ENCODE measurements around the gene RHOA.
A peak's percentile ranks its signal among the peaks of the same experiment; 100 is the strongest.
"Not testable (repeated sequence)": the region's sequence is repeated elsewhere in the genome, so short reads cannot be mapped to it uniquely, and the experiment has no call there.

RHOA gene

DNA sequence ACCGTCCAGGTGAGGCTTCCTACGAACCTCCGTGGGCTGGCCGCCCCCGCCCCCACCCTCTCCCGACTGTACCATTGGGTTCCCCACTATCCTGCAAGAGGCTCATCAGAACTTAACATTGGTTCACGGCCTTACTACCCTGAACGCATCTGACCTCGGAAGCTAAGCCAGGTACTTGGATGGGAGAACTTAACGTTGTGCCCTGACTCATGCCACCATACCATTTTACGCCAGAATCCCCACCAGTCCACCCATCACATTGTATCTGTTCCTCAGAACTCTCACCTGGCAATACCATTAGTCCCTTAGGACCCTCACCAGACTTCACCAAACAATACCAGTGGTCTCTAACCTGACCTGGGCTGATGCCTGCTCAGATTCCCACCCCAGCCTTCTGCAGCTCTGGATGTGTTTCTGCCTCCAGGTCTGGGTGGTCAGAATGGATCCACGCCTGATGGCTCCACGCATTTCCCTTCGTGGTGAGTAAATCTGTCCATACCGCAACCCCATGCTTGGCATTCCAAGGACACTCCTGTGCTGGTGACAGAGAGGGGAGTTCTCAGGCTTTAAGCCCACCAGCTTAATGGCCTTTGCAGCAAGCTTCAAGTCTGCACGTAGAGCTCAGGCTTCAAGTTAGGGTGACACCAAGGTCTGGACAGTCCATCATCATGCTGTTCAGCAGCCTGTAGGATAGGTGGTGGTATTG, 1.0 kb upstream of the RHOA start:
- no peak for DNase-seq (ENCODE audit: low read depth)
- TF ChIP-seq, protein P1, sequence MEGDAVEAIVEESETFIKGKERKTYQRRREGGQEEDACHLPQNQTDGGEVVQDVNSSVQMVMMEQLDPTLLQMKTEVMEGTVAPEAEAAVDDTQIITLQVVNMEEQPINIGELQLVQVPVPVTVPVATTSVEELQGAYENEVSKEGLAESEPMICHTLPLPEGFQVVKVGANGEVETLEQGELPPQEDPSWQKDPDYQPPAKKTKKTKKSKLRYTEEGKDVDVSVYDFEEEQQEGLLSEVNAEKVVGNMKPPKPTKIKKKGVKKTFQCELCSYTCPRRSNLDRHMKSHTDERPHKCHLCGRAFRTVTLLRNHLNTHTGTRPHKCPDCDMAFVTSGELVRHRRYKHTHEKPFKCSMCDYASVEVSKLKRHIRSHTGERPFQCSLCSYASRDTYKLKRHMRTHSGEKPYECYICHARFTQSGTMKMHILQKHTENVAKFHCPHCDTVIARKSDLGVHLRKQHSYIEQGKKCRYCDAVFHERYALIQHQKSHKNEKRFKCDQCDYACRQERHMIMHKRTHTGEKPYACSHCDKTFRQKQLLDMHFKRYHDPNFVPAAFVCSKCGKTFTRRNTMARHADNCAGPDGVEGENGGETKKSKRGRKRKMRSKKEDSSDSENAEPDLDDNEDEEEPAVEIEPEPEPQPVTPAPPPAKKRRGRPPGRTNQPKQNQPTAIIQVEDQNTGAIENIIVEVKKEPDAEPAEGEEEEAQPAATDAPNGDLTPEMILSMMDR (conservative IDR thresholded peaks at IDR 0.05; ENCODE audit: low read length), result no peak
- H3K4me3 ChIP-seq (ENCODE audit: low read length), result peak overlapping the region; percentile 95

DNA sequence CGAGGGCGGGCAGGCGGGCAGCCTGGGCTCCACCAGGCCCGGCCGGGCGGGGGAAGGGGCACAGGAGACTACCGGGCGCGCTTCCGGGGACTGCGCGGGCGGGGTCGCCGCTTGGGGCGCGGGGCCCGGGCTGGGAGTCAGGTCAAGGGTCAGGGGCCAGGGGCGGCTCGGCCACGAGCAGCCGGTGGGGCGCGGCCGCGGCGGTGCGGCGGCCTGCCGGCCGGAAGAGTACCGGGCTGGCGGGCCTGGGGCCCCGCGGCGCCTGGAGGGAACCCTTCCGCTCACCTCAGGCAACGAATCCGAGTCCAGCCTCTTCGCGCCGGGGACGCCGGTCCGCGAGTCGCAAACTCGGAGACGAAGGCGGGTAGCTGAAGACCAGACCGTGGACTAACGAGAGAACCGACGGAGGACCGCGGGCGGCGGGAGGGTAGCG, 225 bp downstream of the RHOA start:
- peak overlapping the region; percentile 85 for H3K4me3 ChIP-seq (ENCODE audit: low read length)
- DNase-seq (ENCODE audit: low read depth), result peak; percentile 36
- TF ChIP-seq, protein P1 (conservative IDR thresholded peaks at IDR 0.05; ENCODE audit: low read length), result no peak

DNA sequence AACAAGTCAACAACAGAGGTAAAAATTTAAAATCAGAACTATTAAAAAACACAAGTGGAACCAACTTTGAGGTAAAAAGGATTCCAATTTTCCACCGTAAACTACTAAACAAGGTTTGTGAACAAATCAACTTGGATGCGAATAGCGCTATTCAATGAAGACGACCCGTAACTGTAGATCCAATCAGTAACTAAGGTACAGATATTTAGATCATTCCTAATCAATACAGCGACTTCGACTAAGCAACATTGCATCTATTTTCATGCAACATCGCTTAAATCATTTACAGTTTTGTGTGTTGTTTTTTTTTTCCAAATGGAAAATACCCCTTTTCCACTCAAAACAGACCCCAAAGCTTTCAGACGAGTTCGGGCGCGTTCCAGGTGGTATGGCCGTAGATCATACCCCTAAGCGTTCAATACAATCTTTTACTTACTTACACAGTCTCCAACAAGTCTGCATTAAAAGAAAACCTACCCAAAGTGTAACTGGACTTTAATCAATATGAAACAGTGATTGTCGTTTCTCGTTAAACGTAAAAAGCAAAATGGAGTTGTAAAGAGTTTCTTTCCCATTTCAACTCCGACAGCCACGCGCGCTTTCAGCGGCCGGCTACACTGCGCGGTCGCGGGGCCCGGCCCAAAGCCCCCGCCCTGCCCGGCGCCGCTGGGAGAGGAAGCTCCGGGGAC, 786 bp downstream of the RHOA start:
- TF ChIP-seq, protein P1 (conservative IDR thresholded peaks at IDR 0.05; ENCODE audit: low read length), result no peak
- no peak for DNase-seq (ENCODE audit: low read depth)
- H3K4me3 ChIP-seq (ENCODE audit: low read length), result peak overlapping the region; percentile 85

DNA sequence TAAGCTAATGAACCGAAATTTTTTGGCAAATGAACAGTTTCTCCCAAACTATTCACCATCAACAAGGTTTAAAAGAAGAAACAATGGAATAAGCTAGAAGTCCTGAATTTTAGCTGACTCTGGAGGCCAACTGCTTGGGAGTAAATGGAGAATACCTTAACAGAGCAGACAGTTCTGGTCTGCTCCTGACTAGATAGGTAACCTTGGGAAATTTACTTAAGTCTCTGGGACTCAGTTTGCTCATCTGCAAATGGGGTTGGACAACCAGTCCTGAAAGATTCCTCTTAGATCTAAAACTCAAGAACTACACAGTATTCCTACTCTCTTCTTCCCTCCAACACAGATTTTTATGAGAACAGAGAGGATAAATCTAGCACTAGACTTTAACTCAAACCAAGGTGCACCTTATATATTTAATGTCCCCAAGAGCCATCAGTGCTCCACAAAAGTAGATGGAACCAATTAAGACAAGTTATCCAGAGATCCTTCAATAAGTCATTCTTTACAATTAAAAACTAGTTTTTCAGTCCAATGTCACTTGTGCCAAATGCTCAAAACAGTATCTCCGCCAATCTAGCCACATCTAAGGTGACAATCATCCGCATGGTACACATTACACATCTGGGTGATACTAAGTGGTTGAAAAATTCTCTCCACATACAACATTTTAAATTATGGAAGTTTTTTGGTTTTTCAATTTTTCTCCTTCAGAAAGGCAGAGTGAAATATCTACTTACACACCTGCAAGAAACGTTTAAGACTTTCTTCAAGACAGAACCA, 1.5 kb downstream of the RHOA start:
- H3K4me3 ChIP-seq (ENCODE audit: low read length), result peak overlapping the region; percentile 85
- TF ChIP-seq, protein P1 (conservative IDR thresholded peaks at IDR 0.05; ENCODE audit: low read length), result no peak
- DNase-seq (ENCODE audit: low read depth), result no peak

DNA sequence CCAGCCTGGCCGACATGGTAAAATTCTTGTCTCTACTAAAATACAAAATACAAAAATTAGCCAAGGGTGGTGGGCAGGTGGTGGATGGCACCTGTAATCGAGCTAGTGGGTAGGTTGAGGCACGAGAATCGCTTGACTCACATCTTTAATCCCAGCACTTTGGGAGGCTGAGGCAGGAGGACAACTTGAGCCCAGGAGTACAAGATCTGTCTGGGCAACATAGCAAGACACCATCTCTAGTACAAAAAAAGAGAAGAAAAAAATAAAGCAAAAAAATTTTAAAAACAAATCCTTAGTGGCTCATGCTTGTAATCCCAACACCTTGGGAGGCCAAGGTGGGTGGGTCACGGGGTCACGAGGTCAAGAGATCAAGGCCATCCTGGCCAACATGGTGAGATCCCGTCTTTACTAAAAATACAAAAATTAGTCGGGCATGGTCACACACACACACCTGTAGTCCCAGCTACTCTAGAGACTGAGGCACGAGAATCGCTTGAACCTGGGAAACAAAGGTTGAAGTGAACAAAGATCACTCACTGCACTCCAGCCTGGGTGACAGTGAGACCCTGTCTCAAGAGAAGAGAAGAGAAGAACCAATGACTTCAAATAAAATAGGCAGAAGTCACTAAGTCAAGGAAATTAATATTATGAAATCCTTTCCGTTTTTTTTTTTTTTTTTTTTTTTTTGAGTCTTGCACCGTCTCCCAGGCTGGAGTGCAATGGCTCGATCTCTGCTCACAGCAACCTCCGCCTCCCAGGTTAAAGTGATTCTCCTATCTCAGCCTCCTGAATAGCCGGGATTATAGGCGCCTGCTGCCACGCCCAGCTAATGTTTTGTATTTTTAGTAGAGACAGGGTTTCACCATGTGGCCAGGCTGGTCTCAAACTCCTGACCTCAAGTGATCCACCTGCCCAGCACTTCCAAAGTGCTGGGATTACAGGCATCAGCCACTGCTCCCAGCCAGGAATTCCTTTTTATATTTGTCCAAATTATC, 4.9 kb downstream of the RHOA start:
- H3K4me3 ChIP-seq (ENCODE audit: low read length), result no peak overlapping the region
- TF ChIP-seq, protein P1 (conservative IDR thresholded peaks at IDR 0.05; ENCODE audit: low read length), result no peak
- no peak for DNase-seq (ENCODE audit: low read depth)

DNA sequence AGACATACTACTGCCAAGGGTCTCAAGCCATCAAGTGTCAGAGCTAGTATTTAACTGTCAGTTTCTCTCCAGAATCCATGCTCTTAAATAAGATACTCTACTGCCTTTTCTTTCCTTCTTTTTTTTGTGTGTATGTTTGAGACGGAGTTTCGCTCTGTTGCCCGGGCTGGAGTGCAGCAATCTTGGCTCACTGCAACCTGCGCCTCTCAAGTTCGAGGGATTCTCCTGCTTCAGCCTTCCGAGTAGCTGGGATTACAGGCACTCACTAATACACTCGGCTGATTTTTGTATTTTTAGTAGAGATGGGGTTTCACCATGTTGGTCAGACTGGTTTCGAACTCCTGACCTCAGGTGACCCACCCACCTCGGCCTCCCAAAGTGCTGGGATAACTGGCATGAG, 6.2 kb downstream of the RHOA start:
- H3K4me3 ChIP-seq (ENCODE audit: low read length); DNase-seq (ENCODE audit: low read depth): not testable (repeated sequence)

Data from AG10803 (cell line).